Naive thymus-derived CD4-positive, alpha-beta T cell (primary cell): ENCODE measurements around the gene WDR70. TPM values are rescaled to one million over a fixed set of nuclear protein-coding genes. Genes with fewer than 3 reads are reported as not detected.

ENCODE experiments used
- ATAC-seq: fragments of 150-1000 bp; cut with Tn5 transposase; 2 replicates; pipeline ENCODE4 v1.10.0; 2021; ENCODE audit warnings: mild to moderate bottlenecking, moderate library complexity
- CTCF ChIA-PET: fragments of 350-600 bp; sonication (Branson Sonifier 250); formaldehyde crosslinking; loops from one replicate; lab custom pipeline; 2021; ENCODE audit warnings: antibody characterized with exemption; lab: Charles Lee
- POLR2A ChIA-PET: fragments of 350-600 bp; sonication (Branson Sonifier 250); formaldehyde crosslinking; loops from one replicate; lab custom pipeline; 2021; ENCODE audit warnings: antibody characterized with exemption, inconsistent platforms; lab: Charles Lee
- DNase-seq, 9 donors: peaks; one replicate each; pipeline versions ENCODE4 v3.0.0 to v3.0.0-alpha.2; 2020 to 2022; ENCODE audit warnings: mixed read lengths in 1 of 9
- H3K27ac ChIP-seq: one replicate; pipeline ENCODE4 v1.7.0; 2013; ENCODE audit warnings: mild to moderate bottlenecking, low read depth, low read length, moderate library complexity
- H3K27me3 ChIP-seq, 2 donors: one replicate each; pipeline ENCODE4 v1.7.0; 2013; ENCODE audit warnings: low read length in 2 of 2, mild to moderate bottlenecking in 2 of 2, moderate library complexity in 2 of 2; ENCODE audit not compliant: control insufficient read depth in 2 of 2, insufficient read depth in 2 of 2
- H3K36me3 ChIP-seq, 3 experiments: 1 replicate in 2 of 3; 2 replicates in 1 of 3; pipeline ENCODE4 v1.7.0; 2013; ENCODE audit warnings: low read length in 3 of 3, mild to moderate bottlenecking in 3 of 3, moderate library complexity in 1 of 3; ENCODE audit not compliant: insufficient read depth in 3 of 3, control insufficient read depth in 2 of 3
- H3K4me1 ChIP-seq, 2 donors: one replicate each; pipeline ENCODE4 v1.7.0; 2013; ENCODE audit warnings: low read length in 2 of 2, mild to moderate bottlenecking in 2 of 2, moderate library complexity in 1 of 2; ENCODE audit not compliant: control insufficient read depth in 2 of 2, insufficient read depth in 2 of 2
- H3K4me3 ChIP-seq: 2 replicates; pipeline ENCODE4 v1.7.0; 2013; ENCODE audit warnings: mild to moderate bottlenecking, low read length
- H3K9me3 ChIP-seq, 3 experiments: 1 replicate in 2 of 3; 2 replicates in 1 of 3; pipeline ENCODE4 v1.7.0; 2013; ENCODE audit warnings: low read length in 3 of 3; ENCODE audit not compliant: control insufficient read depth in 2 of 3
- H3K27ac Mint-ChIP-seq, 9 donors: one replicate each; pipeline ENCODE4 v1.8.0; 2020 to 2022; ENCODE audit warnings: mixed read lengths in 9 of 9, mild to moderate bottlenecking in 8 of 9, moderate library complexity in 5 of 9, inconsistent platforms in 2 of 9
- H3K27me3 Mint-ChIP-seq, 5 donors: one replicate each; pipeline ENCODE4 v1.8.0; 2021 to 2022; ENCODE audit warnings: mixed read lengths in 5 of 5, mild to moderate bottlenecking in 1 of 5
- H3K36me3 Mint-ChIP-seq, 5 donors: one replicate each; pipeline ENCODE4 v1.8.0; 2020 to 2022; ENCODE audit warnings: mixed read lengths in 5 of 5, mild to moderate bottlenecking in 3 of 5, inconsistent platforms in 1 of 5
- H3K4me1 Mint-ChIP-seq, 7 donors: one replicate each; pipeline ENCODE4 v1.8.0; 2020 to 2022; ENCODE audit warnings: mixed read lengths in 7 of 7, mild to moderate bottlenecking in 3 of 7, inconsistent platforms in 1 of 7
- H3K4me3 Mint-ChIP-seq, 10 donors: one replicate each; pipeline ENCODE4 v1.8.0; 2020 to 2022; ENCODE audit warnings: mild to moderate bottlenecking in 10 of 10, mixed read lengths in 10 of 10, moderate library complexity in 6 of 10, inconsistent platforms in 2 of 10
- H3K9me3 Mint-ChIP-seq, 11 donors: one replicate each; pipeline ENCODE4 v1.8.0; 2020 to 2022; ENCODE audit warnings: mixed read lengths in 11 of 11, mild to moderate bottlenecking in 4 of 11, inconsistent platforms in 1 of 11, moderate library complexity in 1 of 11
- intact Hi-C, 2 donors: fragments of 100-400 bp; cut with micrococcal nuclease; formaldehyde crosslinking; loops; one replicate each; pipeline ENCODE4 v1.15.1; 2023
- polyA plus RNA-seq, 2 donors: library from polyadenylated mRNA; unstranded; fragments of 300-500 nt; fragmentation: Illumina TruSeq; gene quantifications; one replicate each; pipeline ENCODE4 v1.2.3, GENCODE V29; 2021
- total RNA-seq, 6 experiments: library from RNA in 5 of 6; stranded (reverse) in 5 of 6; gene quantifications; 1 replicate in 5 of 6; 2 replicates in 1 of 6; pipeline ENCODE4 v1.2.3 and lab custom pipeline; 2021 to 2026

WDR70 gene
- total and polyA plus RNA-seq, 7 experiments from 2014 or later: 17.7 to 41.4 (median 38.8) TPM

DNA sequence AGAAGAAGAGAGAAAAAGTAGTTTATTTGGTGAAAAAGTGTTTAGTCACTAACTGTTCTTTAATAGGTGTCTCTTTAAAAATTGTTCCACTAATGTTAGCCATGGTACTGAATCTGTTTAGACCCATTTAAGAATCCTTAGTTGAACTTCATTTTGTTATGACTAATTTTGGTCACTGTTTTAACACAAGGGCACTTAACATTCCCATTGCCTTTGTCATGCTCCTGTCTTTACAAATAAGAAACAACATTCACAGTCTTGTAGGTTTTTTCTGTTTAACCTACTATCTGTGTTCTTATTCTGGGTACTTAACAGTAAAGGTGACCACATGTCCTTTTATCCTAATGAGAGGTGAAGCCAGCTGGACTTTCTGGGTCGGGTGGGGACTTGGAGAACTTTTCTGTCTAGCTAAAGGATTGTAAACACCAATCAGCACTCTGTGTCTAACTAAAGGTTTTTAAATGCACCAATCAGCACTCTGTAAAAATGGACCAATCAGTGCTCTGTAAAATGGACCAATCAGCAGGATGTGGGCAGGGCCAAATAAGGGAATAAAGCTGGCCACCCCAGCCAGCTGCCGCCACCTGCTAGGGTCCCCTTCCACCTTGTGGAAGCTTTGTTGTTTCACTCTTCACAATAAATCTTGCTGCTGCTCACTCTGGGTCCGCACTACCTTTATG lies 116.7 kb downstream of the WDR70 start:
- no peaks in the 10 kb centered on the region for H3K27me3 ChIP-seq
- Mint-ChIP-seq H3K4me3 (no peak overlapping the region), H3K36me3 (peaks cover 7 to 77% (median 54%) of the 10 kb centered on the region in 5 donors), H3K27ac (no peak overlapping the region), H3K9me3 (peaks cover 0 to 6% (median 0%) of the 10 kb centered on the region in 11 donors), H3K27me3 (no peaks in the 10 kb centered on the region), H3K4me1 (peaks cover 0 to 21% (median 12%) of the 10 kb centered on the region in 7 donors)
- ChIA-PET CTCF (no interaction called here), POLR2A (no interaction called here)
- peaks cover 0 to 15% (median 3%) of the 10 kb centered on the region in 3 experiments for H3K36me3 ChIP-seq
- H3K27ac ChIP-seq: no peak overlapping the region
- intact Hi-C loops: no loop called here
- no peak for ATAC-seq
- H3K9me3 ChIP-seq: no peaks in the 10 kb centered on the region
- H3K4me3 ChIP-seq: no peak overlapping the region
- no peak for DNase-seq
- no peaks in the 10 kb centered on the region for H3K4me1 ChIP-seq

GRCh38 chr5:37496902-37497445 lies 117.9 kb downstream of the WDR70 start:
- Mint-ChIP-seq H3K4me3 (no peak overlapping the region), H3K27me3 (no peaks in the 10 kb centered on the region), H3K9me3 (peaks cover 0 to 10% (median 2%) of the 10 kb centered on the region in 11 donors), H3K36me3 (peaks cover 10 to 83% (median 61%) of the 10 kb centered on the region in 5 donors), H3K4me1 (peaks cover 0 to 17% (median 10%) of the 10 kb centered on the region in 7 donors), H3K27ac (peak overlapping the region in 1 of 9 donors; percentile 70)
- no peak for DNase-seq
- H3K9me3 ChIP-seq: no peaks in the 10 kb centered on the region
- no peaks in the 10 kb centered on the region for H3K27me3 ChIP-seq
- H3K36me3 ChIP-seq: peaks cover 0 to 15% (median 3%) of the 10 kb centered on the region in 3 experiments
- no peaks in the 10 kb centered on the region for H3K4me1 ChIP-seq
- no peak overlapping the region for H3K27ac ChIP-seq
- CTCF ChIA-PET: no interaction called here
- no peak for ATAC-seq
- intact Hi-C loops: no loop called here
- no peak overlapping the region for H3K4me3 ChIP-seq
- POLR2A ChIA-PET: no interaction called here

DNA sequence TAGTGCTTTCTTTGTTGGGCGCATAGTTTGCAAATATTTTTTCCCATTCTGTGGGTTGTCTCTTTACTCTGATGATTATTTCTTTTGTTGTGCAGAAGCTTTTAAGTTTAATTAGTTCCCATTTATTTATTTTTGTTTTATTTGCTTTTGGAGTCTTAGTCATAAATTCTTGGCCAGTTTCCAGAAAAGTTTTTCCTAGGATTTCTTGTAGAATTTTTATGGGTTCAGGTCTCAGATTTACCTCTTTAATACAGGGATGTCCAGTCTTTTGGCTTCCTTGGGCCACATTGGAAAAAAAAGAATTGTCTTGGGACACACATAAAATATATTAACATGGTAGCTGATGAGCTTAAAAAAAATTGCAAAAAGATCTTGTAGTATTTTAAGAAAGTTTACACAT lies 122.0 kb downstream of the WDR70 start:
- ATAC-seq (no peak), DNase-seq (no peak)
- H3K27me3 ChIP-seq: no peaks in the 10 kb centered on the region
- Mint-ChIP-seq H3K4me3 (no peak overlapping the region), H3K4me1 (peaks cover 0 to 21% (median 5%) of the 10 kb centered on the region in 7 donors), H3K36me3 (peaks cover 20 to 85% (median 82%) of the 10 kb centered on the region in 5 donors), H3K9me3 (peaks cover 0 to 18% (median 4%) of the 10 kb centered on the region in 11 donors), H3K27me3 (no peaks in the 10 kb centered on the region), H3K27ac (no peak overlapping the region)
- no peak overlapping the region for H3K27ac ChIP-seq
- ChIA-PET POLR2A (no interaction called here), CTCF (no interaction called here)
- intact Hi-C loops: no loop called here
- H3K36me3 ChIP-seq: peaks cover 0 to 13% (median 0%) of the 10 kb centered on the region in 3 experiments
- H3K4me1 ChIP-seq: no peaks in the 10 kb centered on the region
- no peak overlapping the region for H3K4me3 ChIP-seq
- H3K9me3 ChIP-seq: no peaks in the 10 kb centered on the region

DNA sequence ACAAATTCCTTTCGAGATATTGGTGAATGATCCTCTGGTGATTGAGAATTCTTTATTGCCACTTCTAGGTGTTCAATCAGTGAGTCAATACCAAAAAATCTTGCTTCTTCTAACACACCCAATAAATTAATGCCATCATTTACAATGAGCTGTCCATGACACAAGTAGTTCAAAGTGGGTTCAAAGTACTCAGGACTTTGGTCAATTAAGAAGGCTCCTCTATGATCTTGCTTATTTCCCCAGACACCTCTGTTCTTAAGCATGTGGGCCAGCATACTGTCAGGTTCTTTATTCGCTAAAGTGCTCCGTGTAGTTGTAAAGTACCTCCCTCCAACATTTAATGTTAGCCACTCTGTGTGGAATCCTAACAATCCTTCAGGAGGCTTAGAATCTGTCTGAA lies 127.1 kb downstream of the WDR70 start:
- H3K27ac Mint-ChIP-seq: no peak overlapping the region
- H3K36me3 ChIP-seq: peaks cover 0 to 3% (median 0%) of the 10 kb centered on the region in 3 experiments

GRCh38 chr5:37506722-37507121 lies 127.6 kb downstream of the WDR70 start:
- no peak overlapping the region for H3K4me3 Mint-ChIP-seq
- H3K36me3 Mint-ChIP-seq: peaks cover 23 to 80% (median 70%) of the 10 kb centered on the region in 5 donors
- DNase-seq: no peak
- H3K36me3 ChIP-seq: peaks cover 0 to 3% (median 0%) of the 10 kb centered on the region in 3 experiments
- CTCF ChIA-PET: no interaction called here
- H3K27ac ChIP-seq: no peak overlapping the region
- H3K4me1 Mint-ChIP-seq: peaks cover 0 to 21% (median 9%) of the 10 kb centered on the region in 7 donors
- intact Hi-C loops: no loop called here
- no peaks in the 10 kb centered on the region for H3K9me3 ChIP-seq
- H3K27me3 ChIP-seq: no peaks in the 10 kb centered on the region
- H3K27ac Mint-ChIP-seq: no peak overlapping the region
- ATAC-seq: no peak
- H3K4me3 ChIP-seq: no peak overlapping the region
- H3K27me3 Mint-ChIP-seq: no peaks in the 10 kb centered on the region
- no peaks in the 10 kb centered on the region for H3K4me1 ChIP-seq
- POLR2A ChIA-PET: no interaction called here
- H3K9me3 Mint-ChIP-seq: peaks cover 0 to 22% (median 3%) of the 10 kb centered on the region in 11 donors

More for the DNA sequence above, 127.1 kb downstream of the WDR70 start:
- H3K27ac ChIP-seq: no peak overlapping the region
- H3K27me3 ChIP-seq: no peaks in the 10 kb centered on the region
- DNase-seq (no peak), ATAC-seq (no peak)
- peaks cover 0 to 22% (median 5%) of the 10 kb centered on the region in 11 donors for H3K9me3 Mint-ChIP-seq
- POLR2A ChIA-PET: no interaction called here
- no peak overlapping the region for H3K4me3 ChIP-seq
- H3K27me3 Mint-ChIP-seq: no peaks in the 10 kb centered on the region
- no peaks in the 10 kb centered on the region for H3K4me1 ChIP-seq
- CTCF ChIA-PET: no interaction called here
- intact Hi-C loops: no loop called here
- peaks cover 0 to 21% (median 9%) of the 10 kb centered on the region in 7 donors for H3K4me1 Mint-ChIP-seq
- no peak overlapping the region for H3K4me3 Mint-ChIP-seq
- H3K36me3 Mint-ChIP-seq: peaks cover 23 to 80% (median 70%) of the 10 kb centered on the region in 5 donors
- H3K9me3 ChIP-seq: no peaks in the 10 kb centered on the region

DNA sequence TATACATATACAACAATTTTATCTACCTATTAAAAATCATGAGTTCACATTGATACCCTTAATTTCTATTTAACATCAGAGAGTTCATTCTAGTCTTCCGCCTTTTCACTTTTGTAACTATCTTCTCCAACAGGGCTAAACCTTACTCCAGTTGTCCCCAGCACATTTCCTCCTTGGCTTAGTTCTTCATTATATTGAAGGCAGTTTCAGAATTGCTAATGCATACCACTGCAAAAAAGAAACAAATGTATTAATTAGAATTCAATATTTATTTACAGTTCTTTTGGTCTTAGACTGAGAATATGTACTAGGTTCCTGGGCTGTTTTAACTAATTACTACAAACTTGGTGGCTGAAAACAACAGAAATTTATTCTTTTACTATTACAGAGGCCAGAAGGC lies 132.5 kb downstream of the WDR70 start:
- POLR2A ChIA-PET: no interaction called here
- intact Hi-C loops: no loop called here
- no peak for ATAC-seq
- peaks cover 0 to 13% (median 0%) of the 10 kb centered on the region in 7 donors for H3K4me1 Mint-ChIP-seq
- H3K27me3 Mint-ChIP-seq: no peaks in the 10 kb centered on the region
- H3K36me3 Mint-ChIP-seq: peaks cover 3 to 78% (median 58%) of the 10 kb centered on the region in 5 donors
- Histone ChIP-seq H3K36me3 (no peaks in the 10 kb centered on the region), H3K4me1 (no peaks in the 10 kb centered on the region), H3K27me3 (no peaks in the 10 kb centered on the region), H3K4me3 (no peak overlapping the region), H3K27ac (no peak overlapping the region), H3K9me3 (no peaks in the 10 kb centered on the region)
- H3K4me3 Mint-ChIP-seq: no peak overlapping the region
- no peak for DNase-seq
- CTCF ChIA-PET: no interaction called here
- peaks cover 0 to 21% (median 0%) of the 10 kb centered on the region in 11 donors for H3K9me3 Mint-ChIP-seq
- peak overlapping the region in 1 of 9 donors; percentile 29 for H3K27ac Mint-ChIP-seq
